CD4-positive, alpha-beta T cell (primary cell): ENCODE measurements around the gene VEPH1. TPM values are rescaled to one million over a fixed set of nuclear protein-coding genes. Genes with fewer than 3 reads are reported as not detected.

Experiments
- ATAC-seq: fragments of 200-7000 bp; cut with Tn5 transposase; one replicate; pipeline ENCODE4 v1.10.0; 2022; ENCODE audit warnings: mild to moderate bottlenecking; ENCODE audit not compliant: poor library complexity
- CTCF ChIA-PET: fragments of 350-600 bp; sonication (Branson Sonifier 250); formaldehyde crosslinking; loops from one replicate; lab custom pipeline; 2021; ENCODE audit warnings: antibody characterized with exemption, inconsistent platforms; lab: Charles Lee
- POLR2A ChIA-PET: fragments of 350-600 bp; sonication (Branson Sonifier 250); formaldehyde crosslinking; loops from one replicate; lab custom pipeline; 2021; ENCODE audit warnings: antibody characterized with exemption, inconsistent platforms; lab: Charles Lee
- DNase-seq, 14 experiments: peaks; one replicate each; pipeline ENCODE4 v3.0.0-alpha.2; 2013 to 2020; ENCODE audit warnings: mixed read lengths in 2 of 14
- H3K27ac ChIP-seq, 2 donors: one replicate each; pipeline versions ENCODE4 v1.5.1 to v1.7.0; 2013; ENCODE audit warnings: low read length in 2 of 2, low read depth in 1 of 2, mild to moderate bottlenecking in 1 of 2
- H3K27me3 ChIP-seq, 2 experiments: 1 replicate in 1 of 2; 2 replicates in 1 of 2; pipeline versions ENCODE4 v1.6.1 to v1.7.0; 2013; ENCODE audit warnings: low read length in 2 of 2, control low read depth in 1 of 2, mild to moderate bottlenecking in 1 of 2, moderate library complexity in 1 of 2; ENCODE audit not compliant: insufficient read depth in 2 of 2, control insufficient read depth in 1 of 2
- H3K36me3 ChIP-seq: one replicate; pipeline ENCODE4 v1.6.1; 2013; ENCODE audit warnings: low read length, control low read depth; ENCODE audit not compliant: insufficient read depth
- H3K4me1 ChIP-seq: one replicate; pipeline ENCODE4 v1.6.1; 2013; ENCODE audit warnings: low read length, control low read depth; ENCODE audit not compliant: insufficient read depth
- H3K4me3 ChIP-seq: one replicate; pipeline ENCODE4 v1.5.1; 2013; ENCODE audit warnings: mild to moderate bottlenecking, low read length, moderate library complexity
- H3K9me3 ChIP-seq, 2 experiments: 1 replicate in 1 of 2; 2 replicates in 1 of 2; pipeline versions ENCODE4 v1.6.1 to v1.7.0; 2013; ENCODE audit warnings: low read length in 2 of 2, mild to moderate bottlenecking in 2 of 2, control low read depth in 1 of 2, moderate library complexity in 1 of 2; ENCODE audit not compliant: control insufficient read depth in 1 of 2, insufficient read depth in 1 of 2
- H3K27ac Mint-ChIP-seq: one replicate; pipeline ENCODE4 v1.8.0; 2020; ENCODE audit warnings: mixed read lengths
- H3K27me3 Mint-ChIP-seq: one replicate; pipeline ENCODE4 v1.8.0; 2021; ENCODE audit warnings: mixed read lengths
- H3K36me3 Mint-ChIP-seq: one replicate; pipeline ENCODE4 v1.8.0; 2021; ENCODE audit warnings: low read depth, mixed read lengths
- H3K4me1 Mint-ChIP-seq: one replicate; pipeline ENCODE4 v1.8.0; 2021; ENCODE audit warnings: low read depth, mixed read lengths
- H3K4me3 Mint-ChIP-seq: one replicate; pipeline ENCODE4 v1.8.0; 2020; ENCODE audit warnings: mild to moderate bottlenecking, mixed read lengths
- H3K9me3 Mint-ChIP-seq: one replicate; pipeline ENCODE4 v1.8.0; 2020; ENCODE audit warnings: mixed read lengths
- intact Hi-C, 2 experiments: fragments of 100-400 bp; cut with DNase I in 1 of 2; cut with micrococcal nuclease in 1 of 2; formaldehyde crosslinking; loops; one replicate each; pipeline versions ENCODE4 v1.15.1 to v1.9.0; 2023 to 2025; cut with DNase I, micrococcal nuclease
- total RNA-seq, 174 experiments: library from RNA in 2 of 174; stranded (reverse) in 2 of 174; gene quantifications; one replicate each; pipeline ENCODE4 v1.2.3 and lab custom pipeline; 2021 to 2026
- TF ChIP-seq, protein P1 (sequence below): fragments of 200-600 bp; IDR thresholded peaks from one replicate; pipeline ENCODE4 v1.8.0; 2022; ENCODE audit warnings: antibody characterized with exemption, mild to moderate bottlenecking

VEPH1 gene
- total RNA-seq, 2 experiments from 2014 or later = not detected

DNA sequence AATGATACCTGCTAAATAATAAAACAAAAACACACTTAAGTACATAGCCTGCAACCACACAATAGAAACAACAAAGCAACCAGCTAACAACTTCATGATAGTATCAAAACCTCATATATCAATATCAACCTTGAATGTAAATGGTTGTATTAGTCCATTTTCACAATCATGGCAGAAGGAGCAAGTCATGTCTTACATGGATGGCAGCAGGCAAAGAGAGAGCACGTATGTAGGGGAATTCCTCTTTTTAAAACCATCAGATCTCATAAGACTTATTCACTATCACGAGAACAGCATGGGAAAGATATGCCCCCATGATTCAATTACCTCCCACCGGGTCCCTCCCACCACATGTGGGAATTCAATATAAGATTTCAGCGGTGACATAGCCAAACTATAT is 111.1 kb downstream of the VEPH1 start:
- Mint-ChIP-seq H3K9me3 (peaks cover 12% of the 10 kb centered on the region), H3K27ac (no peak overlapping the region), H3K4me1 (no peaks in the 10 kb centered on the region), H3K27me3 (no peaks in the 10 kb centered on the region), H3K36me3 (no peaks in the 10 kb centered on the region), H3K4me3 (no peak overlapping the region)
- intact Hi-C loops = no loop called here
- H3K4me1 ChIP-seq = no peaks in the 10 kb centered on the region
- no peaks in the 10 kb centered on the region for H3K36me3 ChIP-seq
- no peak for DNase-seq
- H3K27ac ChIP-seq = no peak overlapping the region
- TF ChIP-seq, protein P1, sequence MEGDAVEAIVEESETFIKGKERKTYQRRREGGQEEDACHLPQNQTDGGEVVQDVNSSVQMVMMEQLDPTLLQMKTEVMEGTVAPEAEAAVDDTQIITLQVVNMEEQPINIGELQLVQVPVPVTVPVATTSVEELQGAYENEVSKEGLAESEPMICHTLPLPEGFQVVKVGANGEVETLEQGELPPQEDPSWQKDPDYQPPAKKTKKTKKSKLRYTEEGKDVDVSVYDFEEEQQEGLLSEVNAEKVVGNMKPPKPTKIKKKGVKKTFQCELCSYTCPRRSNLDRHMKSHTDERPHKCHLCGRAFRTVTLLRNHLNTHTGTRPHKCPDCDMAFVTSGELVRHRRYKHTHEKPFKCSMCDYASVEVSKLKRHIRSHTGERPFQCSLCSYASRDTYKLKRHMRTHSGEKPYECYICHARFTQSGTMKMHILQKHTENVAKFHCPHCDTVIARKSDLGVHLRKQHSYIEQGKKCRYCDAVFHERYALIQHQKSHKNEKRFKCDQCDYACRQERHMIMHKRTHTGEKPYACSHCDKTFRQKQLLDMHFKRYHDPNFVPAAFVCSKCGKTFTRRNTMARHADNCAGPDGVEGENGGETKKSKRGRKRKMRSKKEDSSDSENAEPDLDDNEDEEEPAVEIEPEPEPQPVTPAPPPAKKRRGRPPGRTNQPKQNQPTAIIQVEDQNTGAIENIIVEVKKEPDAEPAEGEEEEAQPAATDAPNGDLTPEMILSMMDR = no peak
- no peaks in the 10 kb centered on the region for H3K9me3 ChIP-seq
- H3K27me3 ChIP-seq = no peaks in the 10 kb centered on the region
- ATAC-seq = no peak
- POLR2A ChIA-PET = no interaction called here
- CTCF ChIA-PET = no interaction called here
- no peak overlapping the region for H3K4me3 ChIP-seq

DNA sequence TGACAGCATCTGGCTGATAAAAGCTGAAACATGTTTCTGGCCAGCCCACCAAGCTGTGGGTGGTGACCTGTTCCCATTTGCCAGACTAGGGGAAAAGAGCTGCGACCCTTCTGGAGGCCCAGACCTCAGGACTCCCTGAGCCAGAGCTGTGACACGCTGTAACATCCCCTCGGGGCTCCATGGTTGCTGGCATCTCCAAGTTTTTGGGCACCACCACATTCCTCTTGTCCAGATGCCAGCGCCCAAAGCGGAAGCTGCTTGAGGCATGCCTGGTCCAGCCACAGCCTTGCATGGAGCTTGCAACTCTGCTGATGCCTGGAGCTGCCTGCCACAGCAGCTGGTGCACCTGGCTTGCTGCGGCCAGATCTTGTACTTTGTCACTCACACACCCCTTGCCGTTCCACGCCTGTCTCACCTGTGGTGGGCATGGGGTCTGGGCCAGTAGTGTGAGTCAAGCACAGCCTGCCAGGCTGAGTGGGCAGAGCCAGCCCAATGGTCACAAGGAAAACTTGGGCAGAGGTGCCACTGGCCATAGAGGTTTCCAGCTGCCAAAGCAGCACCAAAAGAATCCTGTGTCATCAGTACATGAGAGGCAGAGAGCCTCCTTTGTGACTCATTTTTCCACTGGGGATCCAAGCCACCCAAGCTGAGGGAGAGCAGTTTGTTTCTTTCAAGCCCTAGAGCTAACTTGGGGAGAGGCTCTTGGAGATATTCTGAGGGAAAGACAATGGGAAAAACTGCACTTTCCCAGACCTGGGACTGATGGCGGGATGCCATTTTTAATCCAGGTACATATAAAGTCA is 112.3 kb downstream of the VEPH1 start:
- H3K4me1 ChIP-seq = no peaks in the 10 kb centered on the region
- no peaks in the 10 kb centered on the region for H3K36me3 ChIP-seq
- no peaks in the 10 kb centered on the region for H3K9me3 ChIP-seq
- POLR2A ChIA-PET = no interaction called here
- CTCF ChIA-PET = no interaction called here
- H3K27me3 Mint-ChIP-seq = no peaks in the 10 kb centered on the region
- no peak overlapping the region for H3K27ac ChIP-seq
- ATAC-seq (no peak), DNase-seq (no peak)
- no peak overlapping the region for H3K4me3 Mint-ChIP-seq
- no peak overlapping the region for H3K4me3 ChIP-seq
- H3K4me1 Mint-ChIP-seq = no peaks in the 10 kb centered on the region
- H3K9me3 Mint-ChIP-seq = peaks cover 12% of the 10 kb centered on the region
- H3K36me3 Mint-ChIP-seq = no peaks in the 10 kb centered on the region
- H3K27ac Mint-ChIP-seq = no peak overlapping the region
- TF ChIP-seq, protein P1 = no peak
- H3K27me3 ChIP-seq = no peaks in the 10 kb centered on the region
- intact Hi-C loops = no loop called here

DNA sequence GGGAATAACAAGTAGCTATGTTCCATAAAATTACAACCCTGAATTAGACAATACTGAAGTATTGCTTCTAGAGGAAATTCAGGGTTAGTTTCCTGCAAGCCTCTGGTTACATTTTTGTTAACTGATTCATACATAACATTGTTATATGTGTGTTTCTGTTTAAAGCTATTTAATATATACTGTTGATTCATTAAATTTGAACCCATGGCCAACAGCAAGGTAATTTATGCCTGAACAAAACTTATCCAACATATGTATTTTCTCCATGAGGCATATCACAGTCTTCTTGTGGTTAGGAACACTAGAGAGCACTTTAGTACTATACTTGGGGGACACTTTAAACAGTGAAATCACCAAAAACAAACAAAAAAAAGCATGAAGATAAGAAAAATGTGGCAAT is 114.2 kb downstream of the VEPH1 start:
- intact Hi-C loops = no loop called here
- H3K36me3 ChIP-seq = no peaks in the 10 kb centered on the region
- CTCF ChIA-PET = no interaction called here

More for the DNA sequence above, 114.2 kb downstream of the VEPH1 start:
- Mint-ChIP-seq H3K9me3 (peaks cover 12% of the 10 kb centered on the region), H3K27ac (no peak overlapping the region), H3K36me3 (no peaks in the 10 kb centered on the region), H3K4me1 (no peaks in the 10 kb centered on the region), H3K4me3 (no peak overlapping the region), H3K27me3 (no peaks in the 10 kb centered on the region)
- no peak for DNase-seq
- TF ChIP-seq, protein P1 = no peak
- no peak overlapping the region for H3K27ac ChIP-seq
- no peaks in the 10 kb centered on the region for H3K27me3 ChIP-seq
- H3K4me3 ChIP-seq = no peak overlapping the region
- H3K9me3 ChIP-seq = no peaks in the 10 kb centered on the region
- H3K4me1 ChIP-seq = no peaks in the 10 kb centered on the region
- no peak for ATAC-seq
- POLR2A ChIA-PET = no interaction called here
